ENCODE data around the gene SMIM27.

Gene SMIM27

GRCh38 chr9:32573821-32574220 is 21.7 kb downstream of the SMIM27 start:
- H3K36me3 Mint-ChIP-seq (ENCODE audit: low read depth): peaks cover 12% of the 10 kb centered on the region
- no peak for TF ChIP-seq CTCF (IDR thresholded peaks at IDR 0.05)
- peaks cover 25% of the 10 kb centered on the region for H3K27me3 Mint-ChIP-seq (ENCODE audit: low read depth, poor library complexity)
- H3K27ac Mint-ChIP-seq: peak overlapping the region; percentile 100
- H3K9me3 Mint-ChIP-seq: no peaks in the 10 kb centered on the region
- peak overlapping the region; percentile 100 for H3K4me3 Mint-ChIP-seq
- peaks cover 19% of the 10 kb centered on the region for H3K4me1 Mint-ChIP-seq
- no peak for DNase-seq

- Mint-ChIP-seq H3K4me1 (peaks cover 26% of the 10 kb centered on the region), H3K27ac (no peak overlapping the region), H3K36me3 (ENCODE audit: low read depth) (peaks cover 8% of the 10 kb centered on the region), H3K4me3 (no peak overlapping the region), H3K9me3 (no peaks in the 10 kb centered on the region), H3K27me3 (ENCODE audit: low read depth, poor library complexity) (peaks cover 28% of the 10 kb centered on the region)
- no peak for TF ChIP-seq CTCF (IDR thresholded peaks at IDR 0.05)
- DNase-seq: no peak
These were observed 22.7 kb downstream of the SMIM27 start for GRCh38 chr9:32574858-32575257.

- no peaks in the 10 kb centered on the region for H3K36me3 Mint-ChIP-seq (ENCODE audit: low read depth)
- H3K9me3 Mint-ChIP-seq: no peaks in the 10 kb centered on the region
These were observed 25.2 kb downstream of the SMIM27 start for GRCh38 chr9:32577316-32577715.

GRCh38 chr9:32578976-32579375 is 26.8 kb downstream of the SMIM27 start:
- DNase-seq: no peak
- H3K27me3 Mint-ChIP-seq (ENCODE audit: low read depth, poor library complexity): peaks cover 28% of the 10 kb centered on the region
- H3K27ac Mint-ChIP-seq: no peak overlapping the region
- no peak overlapping the region for H3K4me3 Mint-ChIP-seq
- peaks cover 19% of the 10 kb centered on the region for H3K4me1 Mint-ChIP-seq
- no peak for TF ChIP-seq CTCF (IDR thresholded peaks at IDR 0.05)
- H3K9me3 Mint-ChIP-seq: no peaks in the 10 kb centered on the region
- H3K36me3 Mint-ChIP-seq (ENCODE audit: low read depth): no peaks in the 10 kb centered on the region

More at GRCh38 chr9:32577316-32577715, 25.2 kb downstream of the SMIM27 start:
- no peak overlapping the region for H3K27ac Mint-ChIP-seq
- H3K27me3 Mint-ChIP-seq (ENCODE audit: low read depth, poor library complexity): peaks cover 28% of the 10 kb centered on the region
- H3K4me1 Mint-ChIP-seq: peaks cover 27% of the 10 kb centered on the region
- TF ChIP-seq CTCF (IDR thresholded peaks at IDR 0.05): no peak
- H3K4me3 Mint-ChIP-seq: no peak overlapping the region
- no peak for DNase-seq

DNA sequence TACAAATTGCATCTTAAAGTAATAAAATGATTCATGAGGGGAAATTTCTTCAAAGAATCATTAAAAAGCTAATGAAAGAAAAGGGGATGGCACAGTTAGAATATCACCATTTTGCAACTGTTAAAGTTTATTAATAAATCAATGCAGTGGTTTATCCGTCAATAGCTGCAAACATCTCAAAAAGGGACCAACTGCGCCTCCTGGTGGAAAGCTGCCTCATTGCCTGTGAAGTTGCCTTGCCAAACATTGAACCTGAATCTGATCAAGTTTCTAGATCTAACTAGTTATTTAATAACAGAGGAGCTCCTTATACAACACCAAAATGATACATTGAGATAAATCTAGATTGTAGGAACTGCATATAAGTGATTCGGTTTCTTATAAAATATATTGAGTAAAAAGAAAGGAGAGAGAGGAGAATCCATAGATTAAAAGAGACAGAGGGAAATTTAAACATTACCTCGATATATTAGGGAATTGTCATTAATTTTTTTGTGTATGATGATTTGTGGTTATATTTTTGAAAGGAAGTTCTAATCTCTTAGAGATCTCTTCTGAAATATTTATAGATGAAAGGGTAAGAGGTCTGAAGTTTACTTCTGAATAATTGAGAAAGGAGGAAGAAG is 27.7 kb downstream of the SMIM27 start:
- peak; percentile 84 for DNase-seq
- H3K27me3 Mint-ChIP-seq (ENCODE audit: low read depth, poor library complexity): peaks cover 34% of the 10 kb centered on the region
- peak; percentile 94 for TF ChIP-seq CTCF (IDR thresholded peaks at IDR 0.05)
- no peak overlapping the region for H3K27ac Mint-ChIP-seq
- H3K36me3 Mint-ChIP-seq (ENCODE audit: low read depth): no peaks in the 10 kb centered on the region
- H3K4me1 Mint-ChIP-seq: peaks cover 19% of the 10 kb centered on the region
- H3K4me3 Mint-ChIP-seq: no peak overlapping the region
- no peaks in the 10 kb centered on the region for H3K9me3 Mint-ChIP-seq

DNA sequence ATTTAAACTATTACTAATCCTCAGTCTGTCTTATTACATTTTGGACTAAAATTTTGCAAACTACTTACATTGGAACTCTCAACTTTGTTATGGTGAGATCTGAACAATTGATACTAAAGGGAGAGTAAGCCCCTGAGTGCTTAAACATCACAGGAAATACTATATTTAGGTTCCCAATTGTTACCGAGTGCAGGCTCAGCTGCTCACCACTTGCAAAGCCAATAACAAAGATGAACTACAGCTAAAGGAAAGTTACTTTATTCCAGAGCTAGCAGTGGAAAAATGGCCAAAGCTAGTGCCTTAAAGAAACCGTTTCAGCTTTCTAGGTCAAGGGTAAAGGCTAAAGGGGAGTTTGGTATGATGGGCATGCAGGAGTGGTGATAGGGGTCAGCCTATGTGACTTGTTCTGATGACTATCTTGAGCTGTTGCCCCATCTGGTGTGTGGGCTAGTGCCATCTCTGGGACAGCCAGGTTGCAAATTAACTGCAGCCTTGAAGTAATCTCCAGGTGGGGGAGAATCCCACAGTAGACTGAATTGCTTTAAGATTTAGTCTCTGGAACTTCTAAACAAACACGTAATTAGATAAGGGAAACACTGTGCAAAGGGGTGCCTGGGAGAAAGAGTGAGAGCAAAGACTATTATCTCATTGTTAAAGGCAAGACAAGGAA is 28.6 kb downstream of the SMIM27 start:
- TF ChIP-seq CTCF (IDR thresholded peaks at IDR 0.05): no peak
- peak overlapping the region; percentile 24 for H3K4me3 Mint-ChIP-seq
- peaks cover 5% of the 10 kb centered on the region for H3K9me3 Mint-ChIP-seq
- H3K4me1 Mint-ChIP-seq: peaks cover 19% of the 10 kb centered on the region
- peaks cover 34% of the 10 kb centered on the region for H3K27me3 Mint-ChIP-seq (ENCODE audit: low read depth, poor library complexity)
- H3K27ac Mint-ChIP-seq: no peak overlapping the region
- DNase-seq: no peak
- H3K36me3 Mint-ChIP-seq (ENCODE audit: low read depth): no peaks in the 10 kb centered on the region

Measured in nephron progenitor cell (in vitro differentiated cells).